SK-N-SH (cell line): Measurements from ENCODE around the gene MMD.

Experiments used
- CTCF ChIP-seq: fragments of 200-600 bp; sonication (generic); IDR thresholded peaks from 2 replicates; pipeline ENCODE4 v1.6.1; 2017; ENCODE audit warnings: antibody characterized with exemption, mild to moderate bottlenecking, moderate library complexity
- EP300 ChIP-seq, 2 experiments: IDR thresholded peaks; 2 replicates each; pipeline versions ENCODE4 v1.4.0 to v1.6.1; 2012; ENCODE audit warnings: borderline replicate concordance in 1 of 2, low read depth in 1 of 2, low read length in 1 of 2
- EZH2phosphoT487 ChIP-seq: fragments of 200-600 bp; sonication (generic); IDR thresholded peaks from 2 replicates; pipeline ENCODE4 v1.6.1; 2017; ENCODE audit warnings: low read depth, mixed run types, mild to moderate bottlenecking, antibody characterized with exemption, moderate library complexity, borderline replicate concordance
- FOXJ3 ChIP-seq: sonication (generic); formaldehyde crosslinking; IDR thresholded peaks from 2 replicates; pipeline ENCODE4 v1.5.1; 2020; ENCODE audit warnings: mild to moderate bottlenecking, missing genetic modification reagents
- FOXM1 ChIP-seq: IDR thresholded peaks from 2 replicates; pipeline ENCODE4 v1.4.0; 2012; ENCODE audit warnings: low read depth, mild to moderate bottlenecking
- GABPA ChIP-seq: IDR thresholded peaks from 2 replicates; pipeline ENCODE4 v1.4.0; 2012; ENCODE audit warnings: low read depth, mild to moderate bottlenecking
- MAX ChIP-seq: IDR thresholded peaks from 2 replicates; pipeline ENCODE4 v1.4.0; 2012; ENCODE audit warnings: low read depth
- MXI1 ChIP-seq: IDR thresholded peaks from 2 replicates; pipeline ENCODE4 v1.6.1; 2012; ENCODE audit warnings: mild to moderate bottlenecking, low read depth, low read length, improper control_type of control experiment
- RAD21 ChIP-seq: IDR thresholded peaks from 2 replicates; pipeline ENCODE4 v1.6.1; 2012; ENCODE audit warnings: mild to moderate bottlenecking, low read length
- SIN3A ChIP-seq: IDR thresholded peaks from 2 replicates; pipeline ENCODE4 v1.6.1; 2012; ENCODE audit warnings: low read depth, mild to moderate bottlenecking, low read length, moderate library complexity, borderline replicate concordance
- TAF1 ChIP-seq: IDR thresholded peaks from 2 replicates; pipeline ENCODE4 v1.6.1; 2012; ENCODE audit warnings: low read depth, mild to moderate bottlenecking, low read length, moderate library complexity, borderline replicate concordance
- TEAD4 ChIP-seq: IDR thresholded peaks from 2 replicates; pipeline ENCODE4 v1.4.0; 2012; ENCODE audit warnings: mild to moderate bottlenecking, borderline replicate concordance; ENCODE audit not compliant: insufficient read depth

- TF ChIP-seq CTCF (no peak), FOXJ3 (peak; percentile 85; the same call in 1 of the 2 replicates), MXI1 (peak; percentile 52; the same call in 1 of the 2 replicates), RAD21 (peak; percentile 29; the same call in 1 of the 2 replicates), TAF1 (no peak), SIN3A (no peak), EP300 (IDR thresholded peaks at IDR 0.05; ENCODE audit: borderline replicate concordance in 1 of 2, low read depth in 1 of 2, low read length in 1 of 2) (peak in 1 of 2 experiments; percentile 90; a peak in 2 of 4 replicates), GABPA (no peak), TEAD4 (no peak), FOXM1 (no peak), MAX (no peak), EZH2phosphoT487 (no peak)
Observed at GRCh38 chr17:55440391-55440790, 18.8 kb upstream of the MMD start.
